Left hindlimb (tissue), 1 donor: ENCODE results near the gene CFAP20.

Source experiments
- DNase-seq: peaks from one replicate; pipeline ENCODE4 v3.0.0-alpha.2; 2018

The CFAP20 gene

GRCh38 chr16:58129097-58129936 is at the start of gene CFAP20:
TSS of gene CFAP20 (minus strand) at chr16:58129381. CDS start at chr16:58129115, 266 bp downstream.
- peak; percentile 99 for DNase-seq

- DNase-seq, result no peak
Observed at GRCh38 chr16:58177353-58177710, 48.2 kb upstream of the CFAP20 start.

GRCh38 chr16:58176608-58177352 is 47.6 kb upstream of the CFAP20 start:
- no peak for DNase-seq

- no peak for DNase-seq
Observed at GRCh38 chr16:58170223-58170622, 41.0 kb upstream of the CFAP20 start.

GRCh38 chr16:58160855-58161254 is 31.7 kb upstream of the CFAP20 start:
- DNase-seq, result no peak

- DNase-seq, result no peak
Observed at GRCh38 chr16:58158725-58159124, 29.5 kb upstream of the CFAP20 start.

- DNase-seq, result no peak
Observed at GRCh38 chr16:58157951-58158540, 28.9 kb upstream of the CFAP20 start.

GRCh38 chr16:58157239-58157638 is 28.1 kb upstream of the CFAP20 start:
- DNase-seq, result no peak

GRCh38 chr16:58155839-58156238 is 26.7 kb upstream of the CFAP20 start:
- no peak for DNase-seq

GRCh38 chr16:58154345-58154744 is 25.2 kb upstream of the CFAP20 start:
- no peak for DNase-seq

GRCh38 chr16:58152246-58152868 is 23.2 kb upstream of the CFAP20 start:
- DNase-seq, result no peak

GRCh38 chr16:58148526-58148925 is 19.3 kb upstream of the CFAP20 start:
- no peak for DNase-seq

- DNase-seq, result no peak
Observed at GRCh38 chr16:58148099-58148498, 18.9 kb upstream of the CFAP20 start.

GRCh38 chr16:58138852-58139251 is 9.7 kb upstream of the CFAP20 start:
- DNase-seq, result no peak

GRCh38 chr16:58137581-58137980 is 8.4 kb upstream of the CFAP20 start:
- DNase-seq, result no peak

- DNase-seq, result peak; percentile 68
Observed at GRCh38 chr16:58128711-58129096, 477 bp downstream of the CFAP20 start.

GRCh38 chr16:58128181-58128631 is 975 bp downstream of the CFAP20 start:
- DNase-seq, result no peak

- no peak for DNase-seq
Observed at GRCh38 chr16:58127634-58128033, 1.5 kb downstream of the CFAP20 start.

GRCh38 chr16:58127033-58127556 is 2.1 kb downstream of the CFAP20 start:
- no peak for DNase-seq

- no peak for DNase-seq
Observed at GRCh38 chr16:58126451-58126961, 2.7 kb downstream of the CFAP20 start.

GRCh38 chr16:58125781-58126335 is 3.3 kb downstream of the CFAP20 start:
- no peak for DNase-seq

GRCh38 chr16:58125041-58125440 is 4.1 kb downstream of the CFAP20 start:
- no peak for DNase-seq

GRCh38 chr16:58124601-58124915 is 4.6 kb downstream of the CFAP20 start:
- DNase-seq, result no peak
